ENCODE measurements around the gene AMPD3.

DNA sequence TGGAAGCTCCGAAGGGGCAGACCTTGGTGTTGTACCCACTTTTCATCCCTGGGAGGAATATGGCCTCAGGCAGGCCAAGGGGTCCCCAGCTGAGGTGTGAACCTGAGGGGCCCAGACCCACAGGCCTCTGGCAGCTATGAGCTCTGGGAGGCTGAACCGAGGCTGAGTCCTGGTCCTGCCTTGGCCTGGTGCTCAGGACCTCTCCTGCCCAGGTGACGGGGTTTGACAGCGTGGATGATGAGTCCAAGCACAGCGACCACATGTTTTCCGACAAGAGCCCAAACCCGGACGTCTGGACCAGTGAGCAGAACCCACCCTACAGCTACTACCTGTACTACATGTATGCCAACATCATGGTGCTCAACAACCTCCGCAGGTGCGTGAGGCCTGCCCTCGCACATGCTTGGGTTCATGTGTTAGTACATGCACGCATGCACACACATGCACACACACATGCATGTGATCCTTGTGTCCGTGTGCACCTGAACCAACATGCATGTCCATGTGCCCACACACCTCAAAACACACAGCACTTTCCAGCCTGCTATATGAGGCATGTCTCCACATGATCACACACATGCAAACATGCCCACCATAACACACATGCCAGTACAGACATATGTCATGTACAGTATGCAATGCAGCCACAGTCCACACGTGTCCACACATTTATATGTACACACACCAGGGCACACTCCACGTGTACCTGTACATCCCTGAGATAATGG is 45.0 kb downstream of the AMPD3 start:
- no peak for TF ChIP-seq POLR2A (IDR thresholded peaks at IDR 0.05)
- no peak for TF ChIP-seq CTCF (IDR thresholded peaks at IDR 0.05)
- no peak for TF ChIP-seq POLR2AphosphoS5 (IDR thresholded peaks at IDR 0.05)
- no peak for TF ChIP-seq EP300 (IDR thresholded peaks at IDR 0.05)

Measured in sigmoid colon (tissue), 4 donors.